M059J (cell line): ENCODE results near the gene RAB1B. TPM values are rescaled to one million over a fixed set of nuclear protein-coding genes. Genes with fewer than 3 reads are reported as not detected.

Experiments used
- DNase-seq: peaks from one replicate; pipeline ENCODE4 v3.0.0-alpha.2; 2012; ENCODE audit warnings: low read depth
- total RNA-seq: library from RNA; depleted of rRNA; stranded (reverse); fragments of >200 nt; shearing (Covaris generic); gene quantifications from 2 replicates; pipeline ENCODE4 v1.2.3, GENCODE V29; 2014

The RAB1B gene
- total RNA-seq, 1 experiment from 2014 or later: 209 TPM

DNA sequence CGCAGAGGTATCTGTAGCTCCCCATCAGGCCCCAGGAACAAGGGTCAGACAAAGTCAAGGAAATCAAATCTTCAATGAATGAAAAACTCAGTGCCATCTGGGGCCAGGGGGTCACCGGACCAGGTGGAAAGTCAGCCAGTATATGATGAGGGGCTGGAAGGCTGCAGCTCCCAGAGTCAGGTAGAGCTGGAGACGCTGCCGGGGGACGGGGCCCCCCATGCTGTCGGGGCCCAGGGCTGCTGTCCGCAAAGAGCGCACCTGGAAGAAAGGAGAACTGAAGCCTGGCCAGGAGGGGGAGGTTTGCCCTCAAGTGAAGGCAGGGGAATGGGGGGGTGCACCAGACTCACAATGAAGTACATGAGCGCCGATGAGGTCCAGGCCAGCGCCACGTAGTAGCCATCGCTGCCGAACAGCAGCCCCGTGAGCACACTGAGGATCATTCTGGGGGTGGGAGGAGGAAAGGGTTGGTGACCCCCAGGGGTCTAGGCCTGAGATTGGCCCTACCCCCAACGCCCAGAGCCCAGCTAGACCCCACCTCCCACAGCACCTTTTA lies 16.2 kb downstream of the RAB1B start:
- no peak for DNase-seq

DNA sequence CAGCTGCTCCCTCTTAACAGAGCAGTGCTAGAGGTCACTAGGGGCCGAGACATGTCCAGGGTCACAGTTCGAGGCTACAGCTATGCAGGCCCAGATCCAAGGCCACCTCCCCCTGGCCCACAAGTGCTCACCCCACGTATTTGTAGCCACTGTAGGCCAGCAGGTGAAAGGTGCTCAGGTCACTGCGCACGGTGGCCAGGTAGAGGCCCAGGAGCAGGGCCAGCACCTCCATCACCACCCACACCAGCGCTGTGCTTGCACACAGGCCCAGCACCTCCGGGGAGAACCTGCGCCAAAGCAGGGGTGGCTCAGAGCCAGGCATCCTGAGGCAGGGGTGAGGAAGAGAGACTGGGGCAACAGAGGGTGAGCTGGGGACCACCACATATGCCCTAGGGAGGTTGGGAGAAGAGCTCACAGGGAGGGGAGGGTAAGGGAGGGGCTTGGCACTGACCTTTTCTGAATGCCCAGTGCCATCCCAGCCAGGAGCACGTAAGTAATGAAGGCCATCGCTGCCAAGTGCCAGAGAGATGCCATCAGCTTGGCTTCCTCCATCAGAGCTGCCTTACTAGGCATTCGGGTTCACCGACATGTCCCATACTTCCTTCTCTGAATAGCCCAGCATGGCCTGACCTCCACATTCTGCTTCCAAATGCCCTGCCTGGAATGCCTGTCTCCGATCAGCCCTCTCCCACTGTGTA lies 17.0 kb downstream of the RAB1B start:
- DNase-seq: no peak

DNA sequence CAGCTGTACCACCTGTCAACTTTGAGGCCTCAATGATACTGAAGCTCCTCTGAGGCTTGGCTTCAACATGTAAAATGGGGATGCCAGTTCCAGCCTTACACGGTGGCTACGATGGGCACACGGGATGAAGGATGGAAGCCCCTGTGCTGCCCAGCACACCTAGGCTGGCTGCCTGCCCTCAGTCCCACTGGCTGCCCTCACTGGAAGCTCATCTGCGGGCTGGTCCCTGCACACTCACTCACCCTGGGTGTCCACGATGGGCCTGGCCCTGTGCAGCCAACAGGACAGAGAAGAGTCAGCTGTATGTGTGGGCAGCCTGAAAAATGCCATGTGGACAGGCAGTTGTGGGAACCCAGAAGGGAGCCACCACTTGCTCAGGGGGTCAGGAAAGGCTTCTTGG lies 18.3 kb downstream of the RAB1B start:
- DNase-seq: no peak

GRCh38 chr11:66287211-66287888 lies 18.9 kb downstream of the RAB1B start:
- DNase-seq: no peak

DNA sequence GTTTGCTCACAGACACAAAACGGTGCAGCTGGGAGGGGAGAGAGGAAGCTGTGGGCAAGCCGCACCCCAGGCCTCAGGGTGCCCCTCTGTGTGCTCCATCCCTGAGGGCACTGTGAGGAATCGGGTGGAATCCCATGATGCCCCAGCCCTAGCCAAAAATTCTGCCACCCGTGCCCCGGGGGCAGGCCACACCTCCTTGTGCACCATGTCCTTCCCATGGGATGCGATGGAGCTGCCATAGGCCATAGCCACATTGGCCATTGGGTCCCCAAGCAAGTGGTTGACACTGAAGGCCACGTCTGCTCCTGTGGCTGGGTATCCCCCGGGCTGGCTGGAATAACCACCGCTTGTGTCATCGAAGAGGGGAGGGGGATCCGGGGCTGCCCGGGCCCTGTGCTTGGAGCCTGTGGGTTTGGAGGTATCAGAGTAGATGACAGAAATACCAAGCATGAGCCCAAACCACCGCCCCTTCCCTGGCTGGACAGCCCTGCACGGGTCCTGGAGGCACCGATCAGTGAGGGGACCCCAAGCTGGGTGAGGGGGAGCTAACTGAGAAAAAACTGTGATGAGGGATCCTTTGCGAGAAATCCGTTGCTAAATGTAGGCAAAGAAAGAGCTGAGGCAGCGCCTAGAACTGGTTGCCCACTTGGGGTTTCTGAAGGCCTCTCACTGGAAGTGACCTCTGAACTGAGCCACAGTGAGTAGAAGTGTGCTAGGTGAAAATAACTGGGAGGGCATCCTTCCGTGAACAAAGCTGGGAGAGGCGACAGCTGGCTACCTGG lies 19.6 kb downstream of the RAB1B start:
- DNase-seq: no peak

DNA sequence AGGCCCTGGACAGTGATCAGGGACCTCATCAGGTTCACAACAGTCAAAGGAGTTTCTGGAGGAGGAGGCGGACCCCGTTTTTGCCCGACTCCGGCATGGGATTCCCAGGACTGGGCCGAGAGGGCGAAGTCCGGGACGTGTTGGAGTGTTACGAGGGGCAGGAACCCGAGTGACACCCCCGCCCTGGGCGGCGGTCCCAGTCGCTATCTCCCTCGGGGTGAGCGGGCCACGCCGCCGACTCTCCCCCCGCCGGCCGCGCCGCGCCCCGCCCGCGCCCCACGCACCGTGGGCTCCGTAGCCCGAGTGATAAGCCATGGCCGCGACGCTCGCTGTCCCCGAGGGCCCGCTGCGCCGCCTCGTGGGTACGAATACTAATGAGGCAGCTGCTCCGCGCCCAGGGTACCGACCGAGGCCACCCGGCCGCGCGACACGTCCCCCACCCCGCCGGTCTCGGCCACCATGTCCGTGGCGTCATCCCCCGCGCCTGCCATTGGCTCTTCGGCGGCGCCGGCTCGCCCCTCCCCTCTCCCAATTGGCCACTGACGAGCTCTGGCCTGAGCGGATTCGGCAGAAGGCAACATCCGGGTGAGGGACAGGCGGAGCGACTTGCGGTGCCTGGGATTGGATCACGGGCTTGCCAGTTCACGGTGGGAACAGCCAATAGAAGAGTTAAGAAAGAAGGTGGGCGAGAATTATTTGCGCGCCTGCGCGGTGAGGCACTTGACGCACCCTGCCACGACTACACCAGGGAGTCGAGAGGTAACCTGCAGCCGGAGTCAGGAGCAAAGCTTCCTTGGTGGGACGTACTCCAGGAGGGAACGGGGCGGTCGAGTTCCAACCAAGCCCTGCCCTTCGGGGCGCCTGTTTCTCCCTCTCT lies 20.5 kb downstream of the RAB1B start, which contains the start of gene YIF1A:
Gene YIF1A (minus strand): TSS at position 473 of the 877 bp plus-strand sequence. CDS start 158 bp downstream, at position 315.
- peak; percentile 99 for DNase-seq

GRCh38 chr11:66289548-66290329 lies 21.3 kb downstream of the RAB1B start:
- no peak for DNase-seq

DNA sequence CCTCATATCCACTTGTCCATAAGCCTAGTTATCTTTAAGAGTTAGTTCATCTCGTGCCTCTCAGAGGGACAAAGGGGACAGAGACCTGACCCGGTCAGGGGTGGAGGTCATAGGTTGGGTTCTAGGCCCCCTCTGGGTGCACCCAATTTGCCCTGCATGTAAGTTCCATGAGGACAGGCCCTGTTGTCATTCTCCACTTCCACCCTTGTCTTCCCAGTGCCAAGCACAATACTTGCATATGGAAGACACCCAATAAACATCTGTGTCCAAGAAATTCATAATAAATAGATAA lies 21.8 kb downstream of the RAB1B start:
- no peak for DNase-seq

GRCh38 chr11:66291303-66291705 lies 22.9 kb downstream of the RAB1B start:
- DNase-seq: no peak

DNA sequence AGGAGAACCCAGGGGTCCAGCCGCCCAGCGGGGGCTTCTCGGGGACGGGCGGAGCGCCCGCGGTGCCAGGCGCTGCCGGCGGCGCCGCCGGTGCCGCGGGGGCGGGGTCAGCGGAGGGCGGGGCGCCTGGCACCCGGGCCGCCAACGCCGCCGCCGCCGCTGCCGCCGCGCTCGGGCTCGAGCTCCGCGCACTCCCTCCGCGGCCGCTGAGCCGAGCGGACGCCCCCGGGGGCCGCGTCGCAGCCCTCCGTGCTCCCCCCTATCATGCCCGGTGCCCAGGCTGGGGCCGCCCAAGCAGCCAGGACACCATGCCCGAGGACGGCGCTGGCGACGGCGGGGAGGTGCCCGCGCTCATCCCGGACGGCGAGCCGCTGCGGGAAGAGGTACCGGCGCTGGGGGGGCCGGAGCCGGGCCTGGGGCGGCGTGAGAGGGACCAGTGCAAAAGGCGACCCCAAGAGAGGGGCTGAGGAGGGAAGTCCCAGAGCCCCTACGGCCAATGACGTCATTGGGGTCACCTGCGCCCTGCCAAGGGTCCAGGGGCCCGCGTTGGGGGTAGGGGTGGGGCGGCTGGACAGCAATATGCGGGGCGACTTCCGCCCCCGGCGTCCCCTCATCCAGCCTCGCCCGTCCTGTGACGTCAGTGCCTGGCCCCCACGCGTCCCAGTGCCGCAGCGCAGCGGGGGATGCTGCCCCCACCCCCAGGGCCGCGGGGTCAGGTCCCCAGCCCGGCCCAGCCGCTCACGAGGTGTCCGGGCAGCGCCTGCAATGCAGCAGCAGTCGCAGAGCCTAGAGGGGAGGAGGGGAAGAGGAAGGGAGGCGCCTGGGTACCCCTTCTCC lies 23.5 kb downstream of the RAB1B start, which contains the start of gene TMEM151A:
Gene TMEM151A (plus strand): TSS at position 189 of the 837 bp plus-strand sequence. CDS start 120 bp downstream, at position 309.
- no peak for DNase-seq

DNA sequence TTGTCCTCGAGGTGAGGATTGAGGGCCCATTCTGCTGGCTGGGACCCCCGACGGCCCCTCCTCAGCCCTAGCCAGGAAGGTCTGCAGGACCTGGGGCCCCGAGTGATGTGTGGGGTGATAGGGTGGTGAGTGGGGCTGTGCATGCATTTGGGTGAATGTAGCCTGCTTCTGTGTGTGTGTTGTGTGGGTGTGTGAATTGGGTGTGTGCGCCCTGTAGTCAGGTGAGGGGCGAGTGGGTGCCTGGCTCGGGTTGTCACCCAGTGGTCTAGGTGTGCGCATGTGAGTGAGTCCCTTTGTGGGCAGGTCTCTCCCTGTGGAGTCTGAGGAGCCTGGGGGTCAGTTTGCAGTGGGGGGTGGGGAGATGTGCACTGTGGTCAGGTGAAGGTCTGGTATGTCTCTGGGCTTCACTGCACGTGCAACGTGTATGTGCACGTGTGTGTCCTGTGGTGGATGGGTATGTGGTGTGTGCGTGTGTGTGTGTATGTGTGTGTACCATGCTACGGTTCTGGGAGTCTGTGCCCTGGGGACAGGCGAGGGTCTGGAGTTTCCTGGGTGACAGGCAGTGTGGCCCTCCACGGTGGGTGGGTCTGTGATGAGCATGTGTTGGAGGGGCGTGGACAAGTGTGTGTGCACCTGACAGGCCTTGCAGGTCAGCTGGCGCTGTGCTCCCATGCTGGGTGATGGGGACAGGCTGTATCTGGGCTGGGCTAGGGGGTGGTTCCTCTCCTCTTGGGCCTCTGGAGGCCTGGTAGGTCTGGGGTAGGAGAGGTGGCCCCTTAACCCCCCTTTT lies 24.3 kb downstream of the RAB1B start:
- DNase-seq: no peak

DNA sequence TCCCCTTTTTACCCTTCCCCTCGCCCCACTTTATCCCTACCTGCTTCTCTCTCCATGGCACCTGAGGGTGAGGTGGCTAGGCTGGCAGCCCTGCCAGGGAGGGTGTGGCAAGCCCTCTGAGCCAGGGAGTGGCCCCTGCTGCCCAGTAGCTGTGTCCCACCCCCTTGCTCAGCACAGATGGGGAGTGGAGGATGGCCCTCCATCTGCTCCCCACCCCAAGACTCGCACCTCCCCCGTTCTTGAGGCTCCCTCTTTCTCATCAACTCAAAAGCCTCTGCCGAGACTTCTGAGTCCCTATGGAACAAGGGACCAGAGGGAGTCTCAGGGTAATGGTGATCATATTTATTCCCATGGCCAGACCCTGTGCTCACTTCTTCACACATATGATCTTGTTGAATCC lies 24.9 kb downstream of the RAB1B start:
- no peak for DNase-seq

DNA sequence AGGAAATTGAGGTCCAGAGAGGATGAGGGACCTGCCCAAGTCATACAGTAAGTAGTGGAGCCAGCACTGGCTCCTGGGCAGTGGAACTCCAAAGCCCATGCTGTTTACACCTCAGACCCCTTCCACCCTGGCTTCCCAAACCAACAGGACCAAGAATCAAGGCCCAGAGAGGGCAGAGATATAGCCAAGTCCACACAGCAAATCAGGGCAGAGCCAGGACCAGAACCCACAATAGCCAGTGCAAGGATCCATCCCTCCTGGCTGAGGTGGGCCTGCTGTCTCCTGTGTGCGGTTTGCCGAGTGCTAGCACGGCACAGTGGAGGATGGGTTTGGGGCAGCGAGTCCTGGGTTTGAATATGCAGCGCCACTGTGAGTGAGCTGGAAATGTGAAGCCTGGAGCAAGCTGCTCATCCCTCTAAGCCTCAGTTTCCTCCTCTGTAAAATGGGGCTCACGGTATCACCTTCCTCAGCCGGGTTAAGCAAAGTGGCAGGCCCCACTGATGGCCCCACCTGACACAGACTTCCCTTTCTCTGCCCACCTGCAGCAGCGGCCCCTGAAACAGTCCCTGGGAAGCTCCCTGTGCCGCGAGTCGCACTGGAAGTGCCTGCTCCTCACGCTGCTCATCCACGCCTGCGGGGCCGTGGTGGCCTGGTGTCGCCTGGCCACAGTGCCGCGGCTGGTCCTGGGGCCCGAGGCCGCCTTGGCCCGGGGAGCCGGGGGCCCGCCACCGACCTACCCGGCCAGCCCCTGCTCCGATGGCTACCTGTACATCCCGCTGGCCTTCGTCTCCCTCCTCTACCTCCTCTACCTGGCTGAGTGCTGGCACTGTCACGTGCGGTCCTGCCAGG lies 25.6 kb downstream of the RAB1B start:
- no peak for DNase-seq

GRCh38 chr11:66294626-66295620 lies 26.5 kb downstream of the RAB1B start:
- no peak for DNase-seq

DNA sequence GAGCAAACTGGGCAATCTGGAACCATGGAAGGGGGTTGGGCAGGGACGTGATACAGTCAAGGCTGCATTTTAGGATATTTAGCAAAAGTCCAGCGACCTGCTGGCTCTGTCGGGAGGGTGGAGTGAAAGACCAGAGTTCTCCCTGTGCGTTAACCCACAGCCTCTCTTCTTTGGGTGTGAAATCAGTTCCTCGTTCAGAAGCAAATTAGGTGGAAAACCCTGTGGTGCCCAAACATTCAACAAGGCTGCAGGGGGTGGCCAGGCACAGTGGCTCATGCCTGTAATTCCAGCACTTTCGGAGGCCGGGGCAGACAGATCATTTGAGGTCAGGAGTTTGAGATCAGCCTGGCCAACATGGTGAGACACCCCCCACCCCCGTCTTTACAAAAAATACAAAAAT lies 29.2 kb downstream of the RAB1B start:
- DNase-seq: no peak

- DNase-seq: no peak
Measured at GRCh38 chr11:66299186-66299585, 30.7 kb downstream of the RAB1B start.

DNA sequence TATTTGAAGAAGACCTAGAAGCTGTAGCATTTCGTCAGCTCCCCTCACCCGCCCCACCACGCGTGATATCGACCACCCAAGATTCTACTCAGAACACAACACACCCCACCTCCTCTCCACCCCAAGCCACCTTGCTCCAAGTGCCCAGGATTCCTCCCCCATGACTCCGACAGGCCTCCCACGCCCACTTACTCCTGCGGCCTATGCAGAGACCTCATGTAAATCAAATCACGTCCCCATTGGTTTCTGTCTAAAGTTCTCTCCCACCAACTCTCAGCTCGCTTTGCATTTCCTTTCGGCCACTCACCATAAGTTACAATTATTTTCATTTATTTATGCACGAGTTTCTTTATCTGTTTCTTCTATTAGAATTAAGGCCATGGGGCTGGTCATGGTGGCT lies 34.2 kb downstream of the RAB1B start:
- DNase-seq: no peak
